Islet precursor cell (in vitro differentiated cells): ENCODE measurements around the gene CDK15.
"Not testable (repeated sequence)": the region's sequence is repeated elsewhere in the genome, so short reads cannot be mapped to it uniquely, and the experiment has no call there.

Experiments used
- DNase-seq: peaks from one replicate; pipeline ENCODE4 v3.0.0-alpha.2; 2018

Gene CDK15

DNA sequence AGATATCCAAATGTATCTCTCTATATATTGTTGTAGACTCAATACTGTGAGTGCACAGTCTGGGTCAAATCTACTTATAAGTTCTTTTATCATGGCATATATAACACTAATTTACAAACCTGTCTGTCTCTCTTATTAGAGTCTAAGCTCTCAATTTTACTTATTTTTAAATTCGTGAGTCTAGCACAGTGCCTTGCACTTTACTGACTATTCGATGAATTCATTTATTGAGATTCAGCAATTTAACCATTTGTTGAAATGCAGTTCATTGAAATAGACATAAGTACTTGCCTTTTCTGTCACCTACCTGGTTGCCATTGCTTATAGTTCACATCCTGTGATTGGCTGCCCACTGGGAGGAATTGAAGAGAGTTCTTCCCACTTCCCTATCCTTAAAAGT is 15.3 kb upstream of the CDK15 start:
- DNase-seq = no peak

DNA sequence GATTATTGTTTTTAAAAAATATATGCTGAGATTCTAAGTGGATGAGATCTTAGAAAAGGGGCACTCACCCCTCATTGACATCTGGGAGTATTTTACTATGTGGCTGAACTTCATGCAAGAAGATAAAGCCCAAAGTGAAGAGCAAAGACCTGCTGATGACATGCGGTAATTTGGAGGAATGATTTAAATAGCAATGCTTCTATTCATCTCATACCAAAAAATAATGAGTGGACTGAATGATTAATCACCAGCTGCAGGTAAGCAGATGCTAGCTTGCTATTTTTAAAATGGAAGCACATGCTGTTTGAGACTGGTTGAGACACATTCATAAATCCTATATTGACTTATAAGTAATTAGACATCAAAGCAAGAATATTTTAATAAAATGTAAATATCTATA is 12.7 kb upstream of the CDK15 start:
- no peak for DNase-seq

DNA sequence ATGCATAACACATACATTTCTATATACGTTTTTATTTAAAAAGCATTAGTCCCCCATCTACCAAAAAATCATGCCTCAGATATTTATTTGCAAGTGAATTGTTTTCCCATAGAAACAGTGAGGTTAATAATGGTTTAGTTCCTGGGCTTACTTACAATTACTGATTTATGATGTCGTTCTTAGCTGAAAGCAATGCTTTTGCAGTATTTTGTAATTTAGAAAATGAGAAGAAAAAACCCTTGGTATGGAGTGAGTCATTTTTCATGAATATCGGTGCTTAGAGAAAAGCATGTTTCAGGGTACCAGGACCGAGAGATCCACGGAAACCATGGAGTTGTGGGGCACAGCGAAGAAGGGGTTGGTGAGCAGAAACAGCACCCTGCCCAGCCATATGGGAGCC is 12.0 kb upstream of the CDK15 start:
- DNase-seq = no peak

- DNase-seq = peak; percentile 63
These were observed 10.5 kb upstream of the CDK15 start for GRCh38 chr2:201795607-201796477.

DNA sequence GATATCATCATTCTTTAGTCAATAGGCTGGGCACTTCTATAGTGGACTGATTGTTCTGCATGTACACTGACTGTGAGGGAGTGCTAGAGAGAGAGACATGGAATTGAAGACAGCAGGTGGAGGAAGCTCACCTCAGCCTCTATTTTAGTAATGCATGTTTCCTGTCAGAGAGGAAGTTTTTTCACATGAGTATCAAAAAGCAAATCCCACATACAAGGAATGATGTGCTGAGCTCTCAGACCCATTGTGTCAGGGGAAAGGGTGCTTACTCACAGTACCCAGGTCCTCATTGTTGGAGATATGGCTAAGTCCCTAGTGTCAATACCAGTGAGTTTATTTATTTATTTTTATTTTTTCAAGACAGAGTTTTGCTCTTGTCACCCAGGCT is 9.9 kb upstream of the CDK15 start:
- DNase-seq = no peak

GRCh38 chr2:201797175-201797840 is 9.0 kb upstream of the CDK15 start:
- DNase-seq = no peak

- no peak for DNase-seq
These were observed 8.0 kb upstream of the CDK15 start for GRCh38 chr2:201798252-201798913.

- DNase-seq = not testable (repeated sequence)
These were observed 7.4 kb upstream of the CDK15 start for GRCh38 chr2:201798914-201799285.

GRCh38 chr2:201807452-201807999 is 1.2 kb downstream of the CDK15 start:
- DNase-seq = peak; percentile 74

DNA sequence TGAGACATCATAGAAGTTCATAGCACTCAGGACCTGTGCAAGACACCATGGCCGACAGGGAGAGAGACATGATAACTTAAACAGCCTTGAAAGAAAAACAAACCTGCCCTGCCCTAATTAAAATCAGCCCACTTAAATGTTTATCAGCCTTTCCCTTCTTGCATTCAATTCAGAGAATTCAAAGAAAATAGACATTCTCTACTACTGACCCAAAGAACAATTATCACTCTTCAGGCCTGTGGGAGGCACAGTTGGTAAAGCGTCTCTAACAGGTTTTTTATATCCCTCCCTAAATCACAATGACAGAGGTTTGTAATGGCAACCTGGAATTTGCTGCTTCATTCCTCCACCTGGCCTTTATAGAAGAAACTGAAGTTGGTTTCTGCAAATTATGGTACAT is 1.7 kb downstream of the CDK15 start:
- DNase-seq = no peak

- DNase-seq = no peak
These were observed 3.3 kb downstream of the CDK15 start for GRCh38 chr2:201809633-201810032.

- not testable (repeated sequence) for DNase-seq
These were observed 4.3 kb downstream of the CDK15 start for GRCh38 chr2:201810604-201811003.

DNA sequence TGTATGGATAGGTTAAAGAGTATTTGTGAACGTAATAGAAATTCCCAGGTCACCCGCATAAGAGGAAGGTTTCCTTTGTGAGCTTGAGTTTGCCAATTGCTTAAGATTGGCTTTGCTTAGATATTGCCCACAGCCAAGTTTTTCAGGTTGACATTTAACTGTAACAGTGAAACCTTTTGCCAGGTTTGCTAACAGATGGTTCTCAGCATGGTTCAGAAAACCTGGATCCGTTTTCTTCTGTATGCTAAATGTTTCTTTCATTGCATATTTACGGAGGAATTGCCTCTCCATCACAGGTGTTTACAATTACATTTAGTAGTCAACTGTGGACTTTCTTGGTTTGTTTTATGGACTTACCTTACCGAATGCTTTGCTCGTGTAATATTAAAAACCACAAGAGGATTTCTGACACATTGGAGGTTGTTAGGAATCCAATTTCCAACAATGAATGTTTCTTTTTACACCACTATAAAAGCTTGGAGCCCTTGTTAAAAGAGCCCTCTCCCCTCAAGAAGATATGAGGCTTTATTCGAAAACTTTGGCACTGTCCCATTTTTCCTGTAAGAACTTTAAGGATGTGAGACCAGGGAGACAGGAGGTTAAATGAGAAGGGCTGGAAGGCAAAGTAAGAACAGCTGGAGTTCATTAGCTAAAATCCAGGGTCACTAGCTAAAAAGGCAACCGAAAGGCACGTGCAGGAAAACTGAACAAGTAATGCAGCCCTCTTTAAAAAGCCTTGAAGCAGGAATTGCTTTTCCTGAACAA is 7.8 kb downstream of the CDK15 start:
- no peak for DNase-seq

GRCh38 chr2:201816657-201817575 is 10.6 kb downstream of the CDK15 start:
- DNase-seq = no peak

GRCh38 chr2:201820383-201821007 is 14.2 kb downstream of the CDK15 start:
- DNase-seq = no peak

DNA sequence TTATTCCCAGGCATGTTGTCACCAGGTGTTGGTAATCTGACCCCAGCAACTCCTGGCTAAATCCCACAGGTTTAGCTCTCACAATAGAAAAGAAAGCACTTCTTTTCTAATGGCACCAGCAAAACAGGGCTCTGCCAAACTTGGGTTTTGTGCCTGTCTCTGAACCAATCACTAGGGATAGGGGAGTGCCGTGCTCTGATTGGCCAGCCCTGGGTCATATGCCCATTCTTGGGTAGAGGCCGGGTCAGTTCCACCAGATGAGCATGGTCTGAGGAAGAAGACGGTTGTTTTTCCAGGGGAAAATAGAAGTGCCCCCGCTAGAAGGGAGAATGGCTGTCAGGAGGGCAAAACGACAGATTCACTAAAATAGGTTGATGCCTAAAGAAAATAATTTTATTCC is 14.7 kb downstream of the CDK15 start:
- no peak for DNase-seq

DNA sequence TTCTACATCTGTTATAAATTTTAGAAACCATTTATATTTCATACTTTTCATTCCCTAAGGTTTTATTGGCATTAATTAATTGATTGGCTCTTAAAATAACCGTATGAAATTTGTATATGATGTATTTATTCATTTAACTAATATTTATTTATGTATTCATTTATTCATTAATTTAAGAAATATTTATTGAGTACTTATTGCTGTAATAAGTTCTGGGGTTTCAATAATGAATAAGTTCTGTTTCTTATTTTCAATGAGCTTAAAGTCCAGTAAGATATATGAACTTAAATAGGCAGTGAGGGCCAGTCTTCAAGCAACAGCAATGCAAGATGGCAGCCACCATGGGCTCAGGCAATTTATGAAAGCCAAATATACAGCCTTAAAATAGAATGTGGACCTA is 17.9 kb downstream of the CDK15 start:
- DNase-seq = no peak

DNA sequence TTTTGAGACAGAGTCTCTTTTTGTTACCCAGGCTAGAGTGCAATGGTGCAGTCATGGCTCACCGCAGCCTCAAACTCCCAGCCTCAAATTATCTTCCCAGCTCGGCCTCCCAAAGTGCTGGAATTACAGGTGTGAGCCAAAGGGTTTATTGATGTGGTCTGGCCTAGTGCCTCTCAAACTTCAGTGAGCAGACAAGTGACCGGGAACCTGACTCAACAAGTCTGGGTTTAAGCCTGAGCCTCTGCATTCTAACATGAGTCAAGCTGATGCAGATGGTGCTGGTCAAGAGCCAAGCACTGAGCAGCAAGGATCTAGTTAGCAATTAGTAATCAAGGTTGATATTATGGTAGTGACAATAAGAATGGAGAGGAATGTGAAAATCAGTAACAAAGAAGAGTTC is 21.3 kb downstream of the CDK15 start:
- DNase-seq = no peak

DNA sequence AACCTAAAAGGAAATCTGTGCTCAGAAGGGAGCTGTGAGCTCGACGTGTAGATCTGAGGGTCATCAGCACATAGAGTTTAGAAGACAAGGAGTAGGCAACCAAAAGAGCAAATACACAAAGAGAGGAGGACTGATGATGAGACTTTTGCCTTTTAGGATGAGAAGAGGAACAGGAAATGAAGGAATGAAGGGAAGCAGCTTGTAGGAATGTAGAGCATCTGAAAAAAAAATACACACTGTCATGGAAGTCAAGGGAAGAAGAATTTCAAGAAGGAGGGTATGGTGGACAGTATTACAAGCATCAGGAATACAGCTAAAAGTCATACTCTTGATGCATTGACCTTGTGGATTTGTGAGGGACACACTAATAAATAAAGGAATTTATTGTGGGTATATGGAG is 21.9 kb downstream of the CDK15 start:
- DNase-seq = no peak

GRCh38 chr2:201830666-201831065 is 24.3 kb downstream of the CDK15 start:
- no peak for DNase-seq

DNA sequence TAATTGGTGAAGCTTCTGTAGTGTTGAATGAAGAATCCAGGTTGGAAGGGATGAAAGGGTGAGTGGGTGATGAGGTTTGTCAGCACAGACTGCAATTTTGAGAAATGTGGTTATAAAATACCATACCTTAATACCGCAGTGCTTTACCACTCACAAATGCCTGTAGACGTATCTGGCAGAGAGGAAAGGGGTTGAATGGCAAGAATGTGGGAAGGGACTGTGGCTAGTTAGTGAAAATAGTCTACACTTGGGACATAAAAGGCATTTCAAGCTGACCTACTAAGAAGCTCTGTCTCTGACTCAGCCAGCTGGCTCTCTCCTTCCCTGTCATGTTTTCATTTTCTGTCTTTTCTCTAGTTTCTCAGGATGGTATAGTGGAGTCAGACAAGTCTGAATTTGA is 25.1 kb downstream of the CDK15 start:
- DNase-seq = peak; percentile 67
